ENCODE data around the gene UTS2R.

UTS2R gene

DNA sequence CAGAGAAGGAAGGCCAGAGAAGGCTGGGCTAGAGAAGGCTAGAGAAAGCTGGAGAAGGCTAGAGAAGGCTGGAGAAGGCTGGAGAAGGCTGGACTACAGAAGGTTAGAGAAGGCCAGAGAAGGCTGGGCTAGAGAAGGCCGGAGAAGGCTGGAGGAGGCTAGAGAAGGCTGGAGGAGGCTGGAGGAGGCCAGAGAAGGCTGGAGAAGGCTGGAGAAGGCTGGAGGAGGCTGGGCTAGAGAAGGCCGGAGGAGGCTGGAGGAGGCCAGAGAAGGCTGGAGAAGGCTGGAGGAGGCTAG lies 53.2 kb downstream of the UTS2R start:
- Histone ChIP-seq H3K79me2 (ENCODE audit: insufficient read depth, low read length) (peaks cover 5% of the 10 kb centered on the region; the same call in 1 of the 2 replicates), H4K20me1 (ENCODE audit: insufficient read depth, low read length) (no peaks in the 10 kb centered on the region), H3K9me3 (ENCODE audit: insufficient read depth, low read length, severe bottlenecking) (no peaks in the 10 kb centered on the region), H3K27ac (ENCODE audit: low read length) (no peak overlapping the region), H3K27me3 (ENCODE audit: insufficient read depth, low read length, poor library complexity) (no peaks in the 10 kb centered on the region), H3K36me3 (ENCODE audit: insufficient read depth, low read length) (peaks cover 19% of the 10 kb centered on the region), H3K4me1 (ENCODE audit: insufficient read depth, low read length) (peaks cover 8% of the 10 kb centered on the region), H3K4me3 (ENCODE audit: low read depth in 1 of 2, low read length in 2 of 2) (no peak overlapping the region), H3K9ac (ENCODE audit: low read depth, low read length) (no peak overlapping the region), H3K4me2 (ENCODE audit: insufficient read depth, low read length) (no peak overlapping the region), H2AFZ (ENCODE audit: low read depth, low read length) (no peak overlapping the region)
- TF ChIP-seq EZH2 (IDR thresholded peaks at IDR 0.05; ENCODE audit: borderline replicate concordance, low read depth, low read length, severe bottlenecking): no peak
- TF ChIP-seq, protein P1, sequence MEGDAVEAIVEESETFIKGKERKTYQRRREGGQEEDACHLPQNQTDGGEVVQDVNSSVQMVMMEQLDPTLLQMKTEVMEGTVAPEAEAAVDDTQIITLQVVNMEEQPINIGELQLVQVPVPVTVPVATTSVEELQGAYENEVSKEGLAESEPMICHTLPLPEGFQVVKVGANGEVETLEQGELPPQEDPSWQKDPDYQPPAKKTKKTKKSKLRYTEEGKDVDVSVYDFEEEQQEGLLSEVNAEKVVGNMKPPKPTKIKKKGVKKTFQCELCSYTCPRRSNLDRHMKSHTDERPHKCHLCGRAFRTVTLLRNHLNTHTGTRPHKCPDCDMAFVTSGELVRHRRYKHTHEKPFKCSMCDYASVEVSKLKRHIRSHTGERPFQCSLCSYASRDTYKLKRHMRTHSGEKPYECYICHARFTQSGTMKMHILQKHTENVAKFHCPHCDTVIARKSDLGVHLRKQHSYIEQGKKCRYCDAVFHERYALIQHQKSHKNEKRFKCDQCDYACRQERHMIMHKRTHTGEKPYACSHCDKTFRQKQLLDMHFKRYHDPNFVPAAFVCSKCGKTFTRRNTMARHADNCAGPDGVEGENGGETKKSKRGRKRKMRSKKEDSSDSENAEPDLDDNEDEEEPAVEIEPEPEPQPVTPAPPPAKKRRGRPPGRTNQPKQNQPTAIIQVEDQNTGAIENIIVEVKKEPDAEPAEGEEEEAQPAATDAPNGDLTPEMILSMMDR (IDR thresholded peaks at IDR 0.05; ENCODE audit: borderline replicate concordance, extremely low read depth, low read length, poor library complexity, severe bottlenecking): no peak
- ATAC-seq (ENCODE audit: insufficient read depth, low read depth): no peak
- DNase-seq: no peak

All from DND-41 (cell line).